Measurements from ENCODE around the gene INSC.

The INSC gene

DNA sequence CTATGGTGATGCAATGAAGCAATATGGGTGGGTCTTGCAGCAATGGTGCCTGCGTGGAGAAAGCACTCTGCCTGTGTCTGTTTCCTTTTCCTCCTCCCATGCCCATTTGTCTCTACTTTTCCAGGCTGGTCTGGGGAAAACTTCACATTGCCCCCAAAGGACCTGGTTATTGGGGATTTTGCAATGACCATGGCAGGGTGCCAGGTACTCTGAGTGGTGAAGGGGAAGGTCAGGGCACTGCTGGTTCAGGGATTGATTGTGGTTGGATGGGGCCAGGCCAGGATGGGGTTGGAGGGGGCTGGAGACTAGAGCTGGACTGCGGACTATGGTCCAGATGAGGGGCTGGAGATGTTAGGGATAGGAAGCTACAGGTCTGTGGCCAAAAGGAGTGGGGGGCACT lies 92.1 kb downstream of the INSC start:
- TF ChIP-seq, protein P1, sequence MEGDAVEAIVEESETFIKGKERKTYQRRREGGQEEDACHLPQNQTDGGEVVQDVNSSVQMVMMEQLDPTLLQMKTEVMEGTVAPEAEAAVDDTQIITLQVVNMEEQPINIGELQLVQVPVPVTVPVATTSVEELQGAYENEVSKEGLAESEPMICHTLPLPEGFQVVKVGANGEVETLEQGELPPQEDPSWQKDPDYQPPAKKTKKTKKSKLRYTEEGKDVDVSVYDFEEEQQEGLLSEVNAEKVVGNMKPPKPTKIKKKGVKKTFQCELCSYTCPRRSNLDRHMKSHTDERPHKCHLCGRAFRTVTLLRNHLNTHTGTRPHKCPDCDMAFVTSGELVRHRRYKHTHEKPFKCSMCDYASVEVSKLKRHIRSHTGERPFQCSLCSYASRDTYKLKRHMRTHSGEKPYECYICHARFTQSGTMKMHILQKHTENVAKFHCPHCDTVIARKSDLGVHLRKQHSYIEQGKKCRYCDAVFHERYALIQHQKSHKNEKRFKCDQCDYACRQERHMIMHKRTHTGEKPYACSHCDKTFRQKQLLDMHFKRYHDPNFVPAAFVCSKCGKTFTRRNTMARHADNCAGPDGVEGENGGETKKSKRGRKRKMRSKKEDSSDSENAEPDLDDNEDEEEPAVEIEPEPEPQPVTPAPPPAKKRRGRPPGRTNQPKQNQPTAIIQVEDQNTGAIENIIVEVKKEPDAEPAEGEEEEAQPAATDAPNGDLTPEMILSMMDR (conservative IDR thresholded peaks at IDR 0.05; ENCODE audit: control insufficient read depth, insufficient read depth, low read depth, low read length) = no peak

DNA sequence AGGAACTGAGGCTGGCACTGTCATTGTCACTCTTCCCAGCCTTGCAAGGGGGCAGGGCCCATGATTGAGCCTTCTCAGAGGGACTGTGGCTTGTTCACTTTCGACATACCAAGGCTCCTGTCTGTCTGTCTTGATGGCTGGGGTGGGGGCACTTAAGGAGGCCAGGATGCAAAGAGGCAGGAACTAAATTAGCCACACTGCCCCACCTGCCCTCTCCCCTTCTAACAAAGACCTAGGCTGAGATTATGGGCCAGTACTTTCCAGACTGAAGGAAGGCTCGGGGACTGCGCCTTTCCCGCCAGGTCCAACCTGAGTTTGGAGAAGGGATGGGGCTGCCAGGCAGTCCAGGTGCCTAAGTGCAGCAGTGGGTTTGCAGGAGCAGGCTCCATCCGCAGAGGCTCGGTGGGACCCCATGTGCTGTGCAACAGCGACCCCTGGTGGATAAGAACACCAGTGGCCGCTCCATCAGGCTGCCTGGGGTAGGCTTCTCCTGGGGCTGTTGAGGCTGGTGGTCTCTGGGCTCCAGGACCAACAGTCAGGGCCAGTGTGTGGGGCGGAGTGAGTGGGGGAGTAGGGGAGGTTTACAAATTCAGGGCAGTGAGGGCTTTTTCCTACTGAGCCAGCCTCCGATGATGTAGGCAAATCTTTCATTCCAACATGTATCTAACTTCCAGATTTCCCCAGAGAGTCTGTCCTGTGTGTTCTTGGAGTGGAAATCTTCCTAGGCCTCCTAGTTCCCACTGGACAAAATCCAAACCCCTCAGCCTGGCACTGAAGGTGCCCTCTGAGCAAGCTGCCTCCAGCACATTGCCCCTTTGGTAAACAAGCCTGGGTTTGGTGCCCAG lies 93.9 kb downstream of the INSC start:
- peak; percentile 60 for DNase-seq (ENCODE audit: low read depth)
- TF ChIP-seq, protein P1 (conservative IDR thresholded peaks at IDR 0.05; ENCODE audit: control insufficient read depth, insufficient read depth, low read depth, low read length) = peak; percentile 82
- H3K4me3 ChIP-seq (ENCODE audit: control insufficient read depth, low read depth, low read length) = no peak overlapping the region

More for the DNA sequence above, 92.1 kb downstream of the INSC start:
- H3K4me3 ChIP-seq (ENCODE audit: control insufficient read depth, low read depth, low read length) = no peak overlapping the region
- peak; percentile 45 for DNase-seq (ENCODE audit: low read depth)

DNA sequence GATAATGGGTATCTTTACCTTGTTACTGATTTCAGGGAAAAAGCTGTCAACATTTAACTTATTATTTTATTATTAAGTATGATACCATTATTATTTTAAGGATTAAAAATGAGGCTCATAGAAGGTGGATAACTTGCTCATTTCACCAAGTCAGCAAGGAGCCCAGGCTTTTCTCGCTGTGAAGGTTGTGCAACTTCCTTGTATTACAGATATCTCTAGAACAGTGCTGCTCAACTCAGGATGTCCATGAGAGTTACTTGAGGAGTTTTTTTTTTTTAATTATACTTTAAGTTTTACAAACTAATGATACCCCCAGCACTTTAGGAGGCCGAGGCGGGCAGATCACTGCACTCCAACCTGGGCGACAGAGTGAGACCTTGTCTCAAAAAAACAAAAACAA lies 98.2 kb downstream of the INSC start:
- no peak for DNase-seq (ENCODE audit: low read depth)
- H3K4me3 ChIP-seq (ENCODE audit: control insufficient read depth, low read depth, low read length) = no peak overlapping the region
- TF ChIP-seq, protein P1 (conservative IDR thresholded peaks at IDR 0.05; ENCODE audit: control insufficient read depth, insufficient read depth, low read depth, low read length) = no peak

DNA sequence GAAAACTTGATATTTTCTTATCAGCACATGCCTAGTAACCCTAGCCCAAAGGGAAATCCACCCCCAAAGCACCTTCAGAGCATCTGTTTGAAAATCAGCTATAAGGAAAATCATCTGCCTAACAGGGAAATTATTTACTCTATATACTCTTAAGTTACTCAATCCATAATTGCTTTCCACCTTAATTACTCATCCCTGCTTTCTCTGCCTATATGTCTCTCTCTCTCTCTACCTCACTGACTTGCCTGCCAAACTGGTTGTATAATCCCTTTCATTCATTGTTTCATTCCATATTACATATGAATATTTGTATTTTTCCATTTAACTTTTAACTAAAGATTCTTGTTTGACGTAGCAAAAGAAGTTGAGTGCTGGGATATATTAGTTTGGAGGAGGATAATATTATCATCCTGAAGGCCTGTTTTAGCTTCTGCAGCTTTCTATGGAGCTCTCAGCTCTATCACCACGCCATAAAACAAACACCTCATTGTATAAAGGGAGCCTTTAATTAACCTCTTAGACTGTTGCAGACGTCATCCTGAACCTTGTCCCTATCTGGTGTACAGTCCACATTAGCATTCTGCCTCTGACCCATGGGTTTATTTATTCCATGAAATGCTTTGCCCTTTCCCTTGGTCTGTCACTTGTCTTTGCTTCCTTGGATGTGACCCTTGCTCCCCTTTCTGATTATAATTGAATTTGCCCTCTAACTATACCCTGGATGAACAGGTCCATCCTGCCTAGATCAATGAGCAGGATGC lies 98.9 kb downstream of the INSC start:
- TF ChIP-seq, protein P1 (conservative IDR thresholded peaks at IDR 0.05; ENCODE audit: control insufficient read depth, insufficient read depth, low read depth, low read length) = no peak
- DNase-seq (ENCODE audit: low read depth) = no peak
- no peak overlapping the region for H3K4me3 ChIP-seq (ENCODE audit: control insufficient read depth, low read depth, low read length)

DNA sequence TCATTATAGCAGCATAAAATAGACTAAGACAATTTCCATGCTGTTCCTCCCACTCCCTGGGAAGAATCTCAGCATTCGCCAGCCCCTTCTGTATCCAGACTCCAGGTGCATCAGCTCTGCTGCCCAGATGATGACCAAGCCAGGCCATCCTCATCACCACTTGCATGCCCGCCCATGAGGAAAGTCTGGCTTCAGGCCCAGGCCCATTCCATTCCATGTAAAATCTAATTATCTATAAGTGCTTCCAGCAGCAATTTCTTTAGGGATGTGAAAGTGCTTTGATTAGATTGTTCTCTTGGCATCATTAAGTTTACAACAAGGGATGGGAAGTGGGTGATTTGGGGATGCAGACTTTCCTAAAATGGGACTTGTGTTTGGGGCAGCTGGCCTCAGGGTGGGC lies 100.3 kb downstream of the INSC start:
- TF ChIP-seq, protein P1 (conservative IDR thresholded peaks at IDR 0.05; ENCODE audit: control insufficient read depth, insufficient read depth, low read depth, low read length) = no peak
- H3K4me3 ChIP-seq (ENCODE audit: control insufficient read depth, low read depth, low read length) = no peak overlapping the region
- DNase-seq (ENCODE audit: low read depth) = no peak

DNA sequence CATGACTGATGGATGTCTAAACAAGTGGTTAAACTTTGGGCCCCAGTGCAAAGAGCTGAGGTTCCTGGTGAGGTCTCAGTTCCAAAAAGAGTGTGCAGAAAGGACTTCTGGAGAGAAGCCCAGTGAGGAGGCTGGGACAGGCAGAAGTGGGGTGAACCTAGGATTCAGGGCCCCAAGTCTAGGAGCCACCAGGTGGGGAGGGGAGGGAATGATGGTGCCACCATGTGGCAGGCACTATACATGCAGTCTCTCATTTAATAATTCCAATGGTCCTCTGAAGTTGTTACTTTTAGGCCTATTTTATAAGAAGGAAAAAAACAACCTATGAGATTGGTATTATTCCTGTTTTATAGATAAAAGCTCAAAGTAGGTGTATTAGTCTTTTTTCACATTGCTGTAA lies 102.0 kb downstream of the INSC start:
- TF ChIP-seq, protein P1 (conservative IDR thresholded peaks at IDR 0.05; ENCODE audit: control insufficient read depth, insufficient read depth, low read depth, low read length) = peak; percentile 65
- no peak overlapping the region for H3K4me3 ChIP-seq (ENCODE audit: control insufficient read depth, low read depth, low read length)
- DNase-seq (ENCODE audit: low read depth) = no peak

Measured in fibroblast of mammary gland (primary cell).